GM12891 (cell line): ENCODE results near the gene CNGA3.

Experiments
- PAX5 ChIP-seq: IDR thresholded peaks from 2 replicates; pipeline ENCODE4 v1.6.1; 2011; ENCODE audit warnings: low read length, moderate library complexity, mild to moderate bottlenecking; ENCODE audit not compliant: insufficient read depth, severe bottlenecking
- POLR2A ChIP-seq: IDR thresholded peaks from 2 replicates; pipeline ENCODE4 v1.6.1; 2011; ENCODE audit warnings: low read depth, low read length, control low read depth
- POLR2AphosphoS5 ChIP-seq: IDR thresholded peaks from 2 replicates; pipeline ENCODE4 v1.6.1; 2011; ENCODE audit warnings: low read depth, low read length, control low read depth
- POU2F2 ChIP-seq: IDR thresholded peaks from 2 replicates; pipeline ENCODE4 v1.6.1; 2011; ENCODE audit warnings: low read depth, mild to moderate bottlenecking, control low read depth, low read length, moderate library complexity
- SPI1 ChIP-seq: IDR thresholded peaks from 2 replicates; pipeline ENCODE4 v1.6.1; 2011; ENCODE audit warnings: low read depth, low read length, control low read depth
- TAF1 ChIP-seq: IDR thresholded peaks from 2 replicates; pipeline ENCODE4 v1.6.1; 2011; ENCODE audit warnings: low read depth, low read length, control low read depth

DNA sequence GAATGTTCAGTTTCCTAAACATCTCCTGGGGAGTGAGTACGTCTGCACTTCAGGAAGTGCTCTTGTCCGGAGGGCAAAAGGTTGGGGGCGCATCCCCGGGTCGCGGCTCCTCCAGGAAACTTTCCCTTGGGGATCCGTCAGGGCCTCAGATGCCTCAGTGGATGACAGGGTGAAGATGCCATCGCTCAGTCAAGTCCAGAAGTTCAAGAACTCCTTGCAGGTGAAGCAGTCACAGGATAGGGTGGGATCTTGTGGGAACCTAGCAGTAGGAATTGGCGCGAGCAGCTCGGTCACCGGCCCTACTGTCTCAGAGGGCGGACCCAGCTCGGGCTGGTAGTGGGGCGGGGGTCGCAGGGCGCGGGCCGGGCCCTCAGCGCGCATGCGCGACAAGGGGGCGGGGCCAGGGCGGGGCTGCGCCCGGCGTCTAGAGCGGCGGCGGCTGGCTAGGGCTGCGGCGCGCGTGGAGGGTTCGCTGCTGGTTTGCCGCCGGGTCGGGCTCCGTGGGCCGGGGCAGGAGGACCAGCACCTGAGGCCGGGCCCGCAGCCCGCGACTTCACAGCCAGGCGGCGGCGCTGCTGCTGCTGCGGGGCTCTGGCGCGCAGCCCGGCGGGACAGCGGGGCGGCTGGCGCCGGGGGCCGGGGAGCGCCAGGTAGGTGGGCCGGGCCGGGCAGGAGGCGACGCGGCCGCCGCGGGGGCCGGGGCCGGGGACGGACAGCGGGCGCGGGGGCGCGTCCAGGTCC, 98.3 kb downstream of the CNGA3 start, which contains the start of gene INPP4A:
- TF ChIP-seq POLR2AphosphoS5 = 0 out of 2 replicates have a peak, but pooled peaks have one; percentile 1
- no peak for TF ChIP-seq POU2F2
- TF ChIP-seq POLR2A = no peak
- TF ChIP-seq SPI1 = no peak
- no peak for TF ChIP-seq PAX5
- TF ChIP-seq TAF1 = no peak
